Heart left ventricle (tissue), 16 donors: ENCODE results near the gene MAK. TPM values are rescaled to one million over a fixed set of nuclear protein-coding genes. Genes with fewer than 3 reads are reported as not detected.

Source experiments
- ATAC-seq, 4 donors: fragments of 200-7000 bp; cut with Tn5 transposase; one replicate each; pipeline ENCODE4 v1.9.1; 2020 to 2022; ENCODE audit warnings: moderate library complexity in 4 of 4, mild to moderate bottlenecking in 3 of 4, moderate number of reproducible peaks in 1 of 4
- DNase-seq, 5 donors: peaks; one replicate each; pipeline ENCODE4 v3.0.0-alpha.2; 2020
- H3K27ac ChIP-seq, 12 donors: fragments of 200-600 bp; sonication (generic) in 4 of 12; one replicate each; pipeline versions ENCODE4 v1.5.0 to v1.8.0; 2016 to 2022; ENCODE audit warnings: mild to moderate bottlenecking in 2 of 12
- H3K27me3 ChIP-seq, 9 donors: fragments of 200-600 bp; sonication (generic) in 2 of 9; one replicate each; pipeline versions ENCODE4 v1.5.1 to v1.8.0; 2016 to 2022; ENCODE audit warnings: mild to moderate bottlenecking in 3 of 9
- H3K36me3 ChIP-seq, 9 donors: fragments of 200-600 bp; sonication (generic) in 2 of 9; one replicate each; pipeline versions ENCODE4 v1.5.0 to v1.8.0; 2018 to 2022; ENCODE audit warnings: mild to moderate bottlenecking in 2 of 9
- H3K4me1 ChIP-seq, 12 donors: fragments of 200-600 bp; sonication (generic) in 4 of 12; one replicate each; pipeline versions ENCODE4 v1.5.0 to v1.8.0; 2016 to 2022; ENCODE audit warnings: mild to moderate bottlenecking in 3 of 12
- H3K4me3 ChIP-seq, 12 donors: fragments of 200-600 bp; sonication (generic) in 4 of 12; one replicate each; pipeline versions ENCODE4 v1.5.0 to v1.8.0; 2017 to 2022; ENCODE audit warnings: mild to moderate bottlenecking in 9 of 12, moderate library complexity in 4 of 12
- H3K9me3 ChIP-seq, 12 donors: fragments of 200-600 bp; sonication (generic) in 4 of 12; one replicate each; pipeline versions ENCODE4 v1.5.0 to v1.8.0; 2016 to 2022; ENCODE audit warnings: mild to moderate bottlenecking in 1 of 12
- CTCF ChIP-seq, 12 donors: fragments of 200-600 bp; sonication (generic) in 4 of 12; IDR thresholded peaks; one replicate each; pipeline versions ENCODE4 v1.5.0 to v1.8.0; 2018 to 2022; ENCODE audit warnings: antibody characterized with exemption in 12 of 12, mild to moderate bottlenecking in 5 of 12
- POLR2A ChIP-seq, 2 donors: fragments of 450-650 bp; IDR thresholded peaks; one replicate each; pipeline ENCODE4 v1.6.1; 2017; ENCODE audit warnings: antibody characterized with exemption in 2 of 2, mild to moderate bottlenecking in 2 of 2, moderate library complexity in 2 of 2
- WGBS, 4 donors: extraction: QIAGEN DNeasy Blood & Tissue Kit in 2 of 4; methylation state at CpG; one replicate each; pipeline versions ENCODE4 v1.1.5 to v1.1.7; 2013 to 2018; 5-methylcytosine and 5-hydroxymethylcytosine counted together
- intact Hi-C, 10 donors: fragments of 100-400 bp; cut with DNase I; formaldehyde crosslinking; loops; one replicate each; pipeline versions ENCODE4 v1.11.1 to v1.14.2; 2022
- polyA plus RNA-seq, 2 donors: library from polyadenylated mRNA; stranded (reverse); fragments of 200-250 nt; gene quantifications; one replicate each; pipeline ENCODE4 v1.2.3, GENCODE V29; 2013
- total RNA-seq, 9 donors: library from RNA; depleted of rRNA in 2 of 9; stranded (reverse); fragments of >200 nt in 2 of 9; fragmentation: NEBNext Ultra II Directional in 3 of 9; extraction: Animal tissue kit (Norgen Biotek cat#: 25700) in 3 of 9; gene quantifications; one replicate each; pipeline versions ENCODE4 v1.1.0 to v1.2.4, GENCODE V29; 2016 to 2023
- donor health status: ischemic (EF 13 %, LVEDD 7.1; RV severe dilation, severe dysfunction).
- donor health status: healthy with polysubstance abuse.
- donor health status: DM: no; HTN: yes; CAD: no.
- donor health status: DM: no; HTN: no; CAD: no.
- donor health status: ischemic (EF 25% LVEDD 6.9; RV normal size, moderate dysfunction).
- donor health status: ischemic (EF 25% LVEDD 5.7; RV mildly dilated, moderate dysfunction).
- donor health status: healthy.
- donor health status: DM: yes; HTN: yes; CAD: no.
- donor health status: ischemic (EF 35%, LVEDD 5.7; RV mildly dilated, moderate dysfunction).
- donor health status: nonischemic (EF 11% LVEDD 7.7; RV severe dilation, severe dysfunction).
- donor health status: DM: yes; HTN: yes; CAD: no.
- donor health status: PGD.
- donor health status: ischemic (EF 29% LVEDD 5.4; RV normal size, mild dysfunction).
- donor health status: nonischemic (EF 23%, LVEDD 6.1; RV moderate dilation, normal function).

MAK gene
- total and polyA plus RNA-seq, 11 donors = 0.04 to 0.36 (median 0.15) TPM; not detected in 5

- peaks cover 0 to 13% (median 0%) of the 10 kb centered on the region in 12 donors for H3K9me3 ChIP-seq
- H3K27me3 ChIP-seq = no peaks in the 10 kb centered on the region
- peak within 1 kb of the TSS; percentile 19 to 94 (median 89) for H3K27ac ChIP-seq
- H3K4me3 ChIP-seq = peak within 1 kb of the TSS; percentile 35 to 88 (median 72)
- intact Hi-C loops = loop anchor here in 7 of 10 donors (1.0 to 2.0 kb wide), 4 partner anchors 24 to 29 kb away; partner anchors contain the start of genes TMEM14B (in 7 of the 7), C6orf52 (in 3 of the 7) and PAK1IP1 (in 3 of the 7)
- DNase-seq (peak; percentile 99 to 100 (median 99)), ATAC-seq (peak; percentile 99 to 100 (median 99))
- WGBS, 4 donors = 0 to 2% (median 1%) methylated on average over 41 to 55 of the region's 55 CpGs
- peaks cover 0 to 29% (median 20%) of the 10 kb centered on the region in 9 donors for H3K36me3 ChIP-seq
- H3K4me1 ChIP-seq = peaks cover 0 to 48% (median 31%) of the 10 kb centered on the region in 12 donors
- TF ChIP-seq CTCF (IDR thresholded peaks at IDR 0.05) (no peak), POLR2A (IDR thresholded peaks at IDR 0.05) (peak in 1 of 2 donors; percentile 80)
Observed at GRCh38 chr6:10722820-10723566, 115.3 kb downstream of the MAK start, which contains the start of gene TMEM14C. Gene TMEM14C (plus strand): TSS chr6:10723070. CDS start chr6:10724614, 1,544 bp downstream.

- TF ChIP-seq POLR2A (IDR thresholded peaks at IDR 0.05) (no peak), CTCF (IDR thresholded peaks at IDR 0.05) (no peak)
- Histone ChIP-seq H3K9me3 (peaks cover 0 to 13% (median 0%) of the 10 kb centered on the region in 12 donors), H3K36me3 (peaks cover 0 to 24% (median 20%) of the 10 kb centered on the region in 9 donors), H3K4me1 (peaks cover 0 to 48% (median 31%) of the 10 kb centered on the region in 12 donors), H3K27ac (peak overlapping the region in 11 of 12 donors; percentile 84 to 94 (median 89)), H3K27me3 (no peaks in the 10 kb centered on the region), H3K4me3 (peak overlapping the region; percentile 6 to 88 (median 72))
- WGBS, 4 donors = 1 to 3% (median 1%) methylated on average over 6 of the region's 6 CpGs
- ATAC-seq = no peak
- DNase-seq = no peak
- intact Hi-C loops = loop anchor here in 7 of 10 donors (1.0 to 2.0 kb wide), 4 partner anchors 24 to 28 kb away; partner anchors contain the start of genes TMEM14B (in 7 of the 7), C6orf52 (in 3 of the 7) and PAK1IP1 (in 3 of the 7)
Observed at GRCh38 chr6:10722570-10722819, 115.8 kb downstream of the MAK start.

GRCh38 chr6:10721850-10722569 is 116.3 kb downstream of the MAK start:
- peak overlapping the region; percentile 6 to 88 (median 72) for H3K4me3 ChIP-seq
- intact Hi-C loops = loop anchor here in 7 of 10 donors (1.0 to 2.0 kb wide), 4 partner anchors 25 to 28 kb away; partner anchors contain the start of genes TMEM14B (in 7 of the 7), C6orf52 (in 3 of the 7) and PAK1IP1 (in 3 of the 7)
- H3K4me1 ChIP-seq = peaks cover 0 to 48% (median 31%) of the 10 kb centered on the region in 12 donors
- 73 to 77% (median 75%) methylated on average over 11 of the region's 11 CpGs for WGBS, 4 donors
- peaks cover 0 to 21% (median 18%) of the 10 kb centered on the region in 9 donors for H3K36me3 ChIP-seq
- ATAC-seq (no peak), DNase-seq (no peak)
- TF ChIP-seq CTCF (IDR thresholded peaks at IDR 0.05) (no peak), POLR2A (IDR thresholded peaks at IDR 0.05) (no peak)
- H3K27ac ChIP-seq = peak overlapping the region in 11 of 12 donors; percentile 84 to 94 (median 89)
- peaks cover 0 to 13% (median 0%) of the 10 kb centered on the region in 12 donors for H3K9me3 ChIP-seq
- no peaks in the 10 kb centered on the region for H3K27me3 ChIP-seq
